ENCODE data around the gene EPG5.
"Not testable (repeated sequence)": the region's sequence is repeated elsewhere in the genome, so short reads cannot be mapped to it uniquely, and the experiment has no call there.

Gene EPG5

DNA sequence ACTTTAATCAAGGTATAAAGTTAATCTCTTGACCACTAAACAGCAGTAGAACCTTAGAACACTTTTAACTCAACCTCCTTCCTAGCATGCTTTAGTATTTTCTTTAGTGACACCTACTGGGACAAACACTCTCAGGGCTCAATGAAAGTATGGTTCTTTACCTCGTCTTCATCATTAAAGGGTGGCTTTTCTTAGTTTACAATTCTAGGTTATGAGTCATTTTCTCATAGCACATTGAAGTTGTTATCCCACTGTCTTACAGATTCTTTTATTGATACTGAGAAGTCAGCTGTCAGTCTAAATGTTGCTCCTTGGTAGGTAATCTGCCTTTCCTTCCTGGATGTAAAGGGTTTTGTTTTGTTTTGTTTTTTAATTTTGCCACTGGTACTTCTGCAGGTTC, 103.7 kb downstream of the EPG5 start:
- no peak for DNase-seq

DNA sequence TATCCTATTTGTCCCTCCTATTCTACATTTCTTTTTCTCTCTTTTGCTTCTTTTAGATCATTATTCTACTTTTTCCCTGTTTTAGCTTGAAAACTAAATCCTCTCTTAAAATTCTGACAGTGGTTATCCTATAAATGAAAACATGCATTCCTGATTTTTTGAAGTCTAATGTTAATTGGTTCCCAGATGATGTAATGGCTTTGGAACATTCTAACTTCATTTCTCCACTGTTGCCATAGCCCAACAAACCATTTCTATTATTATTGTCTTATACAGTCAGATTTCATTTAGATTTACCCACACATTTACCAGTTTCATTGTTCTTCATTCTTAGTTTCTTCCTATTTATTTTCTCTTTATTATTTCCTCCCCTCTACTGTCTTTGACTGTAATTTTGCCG, 105.2 kb downstream of the EPG5 start:
- DNase-seq: no peak

DNA sequence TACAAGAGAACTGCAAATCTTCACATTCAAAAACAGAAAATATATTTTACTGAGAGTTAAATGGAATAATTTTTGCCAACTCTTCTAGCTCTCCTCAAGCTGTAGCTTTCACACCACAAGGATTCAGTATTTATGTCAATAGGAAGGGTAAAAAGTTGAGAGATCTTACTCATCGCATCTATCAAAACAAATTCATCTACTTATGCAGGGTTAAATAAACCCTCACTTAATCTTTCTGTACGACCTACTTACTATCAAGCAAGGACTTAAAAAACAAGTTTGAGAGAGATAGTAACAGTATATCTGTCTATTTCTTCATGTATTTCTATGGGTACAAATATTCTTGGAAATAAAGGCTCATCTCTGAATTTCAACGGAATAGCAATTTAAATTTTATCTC, 106.2 kb downstream of the EPG5 start:
- DNase-seq: no peak

DNA sequence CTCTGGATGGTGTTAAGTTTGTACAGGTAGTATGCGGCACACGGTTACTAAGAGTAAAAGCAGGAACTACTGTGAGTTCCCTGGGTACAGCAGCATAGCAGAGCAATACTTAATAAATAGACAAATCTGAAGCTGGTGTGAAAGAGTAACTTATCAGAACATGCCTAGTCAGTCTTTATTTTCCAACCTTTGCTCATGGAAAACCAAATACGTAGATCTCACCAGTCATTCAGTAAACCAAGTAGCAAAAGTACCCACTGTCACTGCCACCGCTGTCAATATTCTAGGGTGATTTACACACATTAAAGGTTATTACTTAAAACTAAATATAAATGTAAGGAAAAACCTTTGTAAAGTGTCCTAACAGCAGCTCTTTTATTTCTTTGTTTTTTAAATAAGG, 106.6 kb downstream of the EPG5 start:
- DNase-seq: no peak

DNA sequence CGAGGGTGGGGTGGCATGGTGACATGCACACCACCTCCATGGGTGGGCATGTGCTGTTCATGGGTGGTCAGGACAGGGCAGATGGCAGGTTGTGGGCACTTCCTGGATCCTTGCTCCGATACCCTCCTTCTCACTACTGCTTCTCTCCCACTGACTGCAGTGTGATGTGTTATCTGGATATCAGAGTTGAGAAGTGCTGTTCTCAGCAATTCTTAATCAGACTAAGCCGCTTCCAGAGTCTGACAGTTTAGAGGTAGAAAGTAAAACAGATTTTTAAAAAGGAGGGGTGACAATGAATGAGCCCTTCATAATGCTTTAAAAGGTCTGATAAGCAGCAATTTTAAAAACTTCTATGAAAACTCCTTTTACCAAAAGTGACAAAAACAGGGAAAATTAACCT, 107.8 kb downstream of the EPG5 start:
- no peak for DNase-seq

DNA sequence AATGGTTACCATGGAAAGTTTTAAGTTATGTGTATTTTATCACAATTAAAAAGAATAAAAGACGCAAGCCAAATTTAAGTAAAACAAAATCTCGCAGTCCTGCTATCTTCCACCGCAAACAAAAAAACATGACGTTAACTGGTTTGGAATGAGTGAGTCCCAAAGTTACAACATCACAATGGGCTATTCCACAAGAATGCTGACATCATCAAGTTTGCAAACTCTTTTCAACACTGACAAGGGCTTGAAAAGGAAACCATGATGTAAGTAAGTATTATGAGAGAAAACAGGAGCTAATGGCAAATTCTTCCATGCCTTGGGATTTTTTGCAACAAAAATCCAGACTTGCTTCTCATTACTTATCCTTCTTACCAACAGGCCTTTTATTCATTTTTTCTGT, 110.6 kb downstream of the EPG5 start:
- DNase-seq: no peak

DNA sequence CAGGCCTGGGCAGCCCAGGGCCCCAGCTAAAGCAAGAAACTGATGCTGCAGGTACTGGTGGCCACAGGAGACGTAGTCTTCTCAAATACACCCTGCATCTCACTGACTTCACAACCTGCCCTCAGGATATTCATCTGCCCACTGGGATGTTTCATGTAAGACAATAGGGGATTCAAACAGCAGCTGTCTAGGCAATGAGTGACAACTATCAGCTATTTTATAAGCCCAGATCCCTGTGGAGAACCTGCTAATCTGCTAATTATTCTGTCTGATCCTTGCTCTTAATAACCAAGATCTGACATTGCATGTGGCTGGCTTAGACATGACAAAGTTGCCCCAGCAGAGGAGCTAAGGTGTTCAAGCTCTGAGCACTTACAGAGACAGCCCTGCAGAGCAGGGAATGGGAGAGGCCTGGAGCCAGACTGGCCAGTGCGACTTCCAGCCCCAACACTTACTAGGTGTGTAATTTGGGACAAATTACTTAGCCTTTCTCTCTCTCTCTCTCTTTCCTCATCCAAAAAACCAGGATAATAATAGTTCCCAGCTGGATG, 113.0 kb downstream of the EPG5 start:
- DNase-seq: no peak

DNA sequence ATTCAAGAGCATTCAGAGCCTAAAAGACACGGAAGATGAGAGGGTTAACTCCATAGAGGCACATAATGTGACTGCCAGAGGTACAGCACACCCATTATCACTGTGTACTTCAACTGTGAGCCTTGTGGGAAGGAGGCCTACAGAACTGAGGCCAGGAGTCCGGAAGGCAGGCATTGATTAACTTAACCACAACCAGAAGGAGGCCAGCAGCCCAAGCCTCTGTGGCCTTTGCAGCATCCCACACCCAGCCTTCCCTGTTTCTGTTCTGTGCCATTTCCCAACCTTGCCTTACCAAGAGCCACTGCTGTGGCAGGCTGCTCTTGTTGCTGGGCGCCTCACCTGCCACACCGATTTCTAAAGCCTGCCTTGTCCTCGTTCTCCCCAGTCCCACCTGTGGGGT, 114.5 kb downstream of the EPG5 start:
- no peak for DNase-seq

DNA sequence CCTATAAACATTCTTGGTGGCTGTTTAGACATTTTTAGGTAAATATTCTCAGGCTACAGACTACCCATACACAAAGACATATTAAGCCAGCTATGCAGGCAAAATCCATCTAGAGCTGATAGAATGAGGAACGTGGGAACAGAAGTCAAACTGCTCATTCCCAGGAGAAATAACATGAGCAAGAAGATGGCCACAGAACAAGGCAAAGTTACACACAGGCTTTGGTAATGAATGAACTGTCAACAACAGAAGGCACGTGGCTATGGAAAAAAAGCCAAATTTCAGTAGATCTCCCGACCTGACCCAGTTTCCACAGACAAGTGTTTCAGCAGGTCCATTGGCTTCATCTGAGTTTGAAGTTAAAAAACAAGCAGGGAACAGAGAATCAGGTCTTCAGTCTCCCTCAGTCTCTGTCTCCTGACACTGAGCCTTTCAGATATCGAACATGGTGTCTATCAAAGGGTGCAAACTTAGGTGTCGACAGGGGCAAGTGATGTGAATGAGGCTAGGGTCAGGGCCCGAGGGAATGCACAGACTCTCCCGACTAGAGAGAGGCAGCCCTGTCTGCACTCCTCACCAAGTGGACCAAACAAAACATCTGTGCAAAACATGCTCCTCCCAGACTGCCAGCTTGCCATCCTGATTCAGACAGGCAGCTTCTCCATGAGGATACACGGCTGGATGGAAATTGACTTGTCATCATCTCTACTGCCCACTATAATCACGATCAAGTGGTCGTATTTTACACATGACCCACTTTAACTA, 115.8 kb downstream of the EPG5 start:
- DNase-seq: no peak

DNA sequence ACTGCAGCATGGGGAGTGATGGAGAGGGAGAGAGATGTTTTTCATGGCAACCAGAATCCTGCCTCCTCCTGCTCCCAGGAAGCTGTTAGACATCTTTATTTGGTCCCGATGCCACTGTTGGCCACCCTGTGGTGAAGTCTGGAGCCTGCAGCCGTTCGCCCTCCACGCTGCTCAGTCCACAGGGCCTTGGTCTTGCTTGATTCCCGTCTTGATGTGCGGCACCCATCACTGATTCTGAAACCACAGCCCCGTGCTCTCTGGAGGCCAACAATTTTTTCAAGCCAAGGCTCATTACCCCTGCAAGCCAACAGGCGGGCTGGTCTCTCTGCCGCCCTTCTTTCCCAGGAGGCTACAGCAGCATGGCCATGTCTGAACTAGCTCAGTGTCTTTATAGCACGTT, 117.1 kb downstream of the EPG5 start:
- DNase-seq: no peak

DNA sequence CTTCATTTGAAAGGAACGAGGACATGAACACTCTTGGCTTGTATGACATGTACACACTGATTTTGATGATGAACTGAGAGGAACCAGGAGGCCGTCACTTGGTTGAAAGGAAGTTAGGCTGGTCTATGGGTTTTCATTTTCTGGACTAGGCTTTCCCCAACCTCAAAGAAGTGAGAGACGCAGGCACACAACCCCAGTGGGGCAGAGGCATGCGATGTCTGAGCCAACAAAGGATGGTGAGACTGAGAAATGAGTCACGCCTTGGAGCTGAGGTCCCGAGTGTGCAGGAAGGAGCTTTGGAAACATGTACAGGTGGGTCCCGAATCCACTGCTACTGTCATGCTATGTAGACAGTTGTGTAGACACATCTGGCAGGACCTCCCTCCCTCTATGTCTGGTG, 117.6 kb downstream of the EPG5 start:
- DNase-seq: no peak

DNA sequence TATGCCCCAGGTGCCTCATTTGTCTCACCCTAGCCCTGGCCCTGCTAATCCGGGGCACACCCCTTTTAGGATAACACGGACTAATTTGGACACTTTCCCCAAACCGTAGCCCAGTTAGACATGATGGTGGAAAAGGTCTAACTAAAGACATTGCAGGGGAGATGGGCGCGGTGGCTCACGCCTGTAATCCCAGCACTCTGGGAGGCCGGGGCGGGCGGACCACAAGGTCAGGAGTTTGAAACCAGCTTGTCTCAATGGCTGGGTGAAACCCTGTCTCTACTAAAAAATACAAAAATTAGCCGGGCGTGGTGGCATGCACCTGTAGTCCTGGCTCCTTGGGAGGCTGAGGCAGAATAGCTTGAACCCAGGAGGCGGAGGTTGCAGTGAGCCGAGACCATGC, 118.5 kb downstream of the EPG5 start:
- not testable (repeated sequence) for DNase-seq

DNA sequence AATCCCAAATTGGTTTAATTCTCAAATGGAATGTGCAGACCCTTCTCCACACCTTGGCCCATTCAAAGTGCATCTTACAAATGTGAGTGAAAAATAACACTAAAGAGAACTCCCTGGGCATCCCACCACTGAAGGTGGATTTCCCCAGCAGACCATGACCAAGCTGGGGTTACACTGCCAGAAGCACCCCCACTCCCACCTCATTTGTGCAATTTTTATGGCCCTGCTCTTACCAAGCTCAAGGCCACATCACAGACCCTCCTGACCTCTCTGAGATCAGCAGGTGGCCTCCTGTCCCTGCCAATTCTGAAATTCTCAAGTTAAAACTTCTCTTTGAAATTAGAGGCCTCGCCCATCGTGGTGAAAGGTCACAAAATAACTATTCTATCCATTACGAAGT, 120.0 kb downstream of the EPG5 start:
- DNase-seq: no peak

DNA sequence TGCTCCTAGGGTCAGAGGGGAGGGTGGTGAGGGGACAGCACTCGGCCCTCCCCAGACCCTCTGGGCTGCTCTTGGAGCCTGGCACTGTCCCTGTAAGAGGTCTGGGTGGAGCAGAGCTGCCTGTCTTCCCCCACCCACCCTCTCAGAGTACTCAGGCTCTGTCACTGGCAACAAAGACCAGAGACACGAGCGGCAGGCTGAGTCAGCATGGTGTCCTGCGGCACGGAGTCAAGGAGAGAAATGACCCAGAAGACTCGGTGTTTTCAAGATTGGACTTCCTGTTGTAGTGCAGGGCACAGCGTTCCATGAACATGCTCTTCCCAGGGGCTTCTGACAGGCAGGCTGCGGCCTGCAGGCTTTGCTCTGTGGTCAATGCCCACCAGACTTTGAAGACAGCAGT, 121.7 kb downstream of the EPG5 start:
- no peak for DNase-seq

DNA sequence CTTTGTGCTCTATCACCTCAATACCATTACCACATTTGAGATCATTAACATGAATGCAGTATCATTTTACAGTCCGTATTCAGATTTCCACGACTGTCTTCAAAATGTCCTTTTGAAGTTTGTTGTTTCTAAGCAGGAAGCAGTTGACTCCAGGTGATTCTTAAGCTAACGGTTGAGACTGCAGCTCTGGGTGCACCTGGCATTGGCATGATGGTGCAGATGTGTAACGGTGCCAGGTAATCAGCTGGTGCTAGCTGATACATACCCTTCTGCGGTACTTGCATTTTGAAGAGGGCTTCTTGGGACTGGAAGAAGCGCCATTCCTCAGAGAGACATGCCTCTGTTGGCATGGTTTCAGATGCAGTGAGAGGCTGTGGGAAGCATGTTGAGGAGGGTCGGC, 122.2 kb downstream of the EPG5 start:
- DNase-seq: no peak

DNA sequence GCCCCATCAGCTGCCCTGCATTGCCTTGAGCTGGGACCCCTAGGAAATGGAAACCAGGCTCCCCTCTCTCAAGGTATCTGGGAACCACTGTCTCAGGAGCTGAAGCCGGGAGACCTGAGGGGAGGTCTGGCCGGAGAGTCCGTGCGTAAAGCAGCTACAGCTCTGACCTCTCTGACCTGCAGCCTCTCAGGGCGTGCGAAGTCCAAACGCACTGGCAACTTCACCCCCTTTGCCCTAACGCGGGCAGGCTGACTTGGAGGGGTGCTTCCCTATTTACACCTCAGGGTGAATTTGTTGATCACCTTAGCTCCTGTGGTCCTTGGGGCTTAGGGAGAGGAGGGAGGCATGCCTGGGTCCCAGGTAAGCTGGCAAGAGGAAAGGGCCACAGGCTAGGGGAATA, 124.1 kb downstream of the EPG5 start:
- DNase-seq: no peak

DNA sequence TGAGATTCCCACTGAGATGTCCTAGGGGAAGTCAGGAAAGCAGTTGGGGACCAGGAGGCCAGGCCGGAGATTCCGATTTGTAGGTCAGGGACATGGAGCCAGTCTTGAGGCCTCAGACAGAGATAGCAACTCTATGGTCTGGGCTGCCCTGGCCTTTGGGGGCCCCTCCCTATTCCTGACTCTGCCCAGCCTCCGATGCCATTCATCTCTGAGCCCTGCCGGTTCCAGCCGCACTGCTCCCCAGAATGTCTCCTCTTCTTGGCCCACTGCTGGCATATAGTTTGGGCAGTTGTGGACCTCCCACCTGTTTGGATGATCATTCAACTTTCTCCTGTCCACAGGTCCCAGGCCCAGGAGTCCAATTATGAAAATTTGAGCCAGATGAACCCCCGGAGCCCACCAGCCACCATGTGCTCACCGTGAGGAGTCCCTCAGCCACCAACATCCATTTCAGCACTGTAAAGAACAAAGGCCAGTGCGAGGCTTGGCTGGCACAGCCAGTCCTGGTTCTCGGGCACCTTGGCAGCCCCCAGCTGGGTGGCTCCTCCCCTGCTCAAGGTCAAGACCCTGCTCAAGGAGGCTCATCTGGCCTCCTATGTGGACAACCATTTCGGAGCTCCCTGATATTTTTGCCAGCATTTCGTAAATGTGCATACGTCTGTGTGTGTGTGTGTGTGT, 125.2 kb downstream of the EPG5 start:
- no peak for DNase-seq

DNA sequence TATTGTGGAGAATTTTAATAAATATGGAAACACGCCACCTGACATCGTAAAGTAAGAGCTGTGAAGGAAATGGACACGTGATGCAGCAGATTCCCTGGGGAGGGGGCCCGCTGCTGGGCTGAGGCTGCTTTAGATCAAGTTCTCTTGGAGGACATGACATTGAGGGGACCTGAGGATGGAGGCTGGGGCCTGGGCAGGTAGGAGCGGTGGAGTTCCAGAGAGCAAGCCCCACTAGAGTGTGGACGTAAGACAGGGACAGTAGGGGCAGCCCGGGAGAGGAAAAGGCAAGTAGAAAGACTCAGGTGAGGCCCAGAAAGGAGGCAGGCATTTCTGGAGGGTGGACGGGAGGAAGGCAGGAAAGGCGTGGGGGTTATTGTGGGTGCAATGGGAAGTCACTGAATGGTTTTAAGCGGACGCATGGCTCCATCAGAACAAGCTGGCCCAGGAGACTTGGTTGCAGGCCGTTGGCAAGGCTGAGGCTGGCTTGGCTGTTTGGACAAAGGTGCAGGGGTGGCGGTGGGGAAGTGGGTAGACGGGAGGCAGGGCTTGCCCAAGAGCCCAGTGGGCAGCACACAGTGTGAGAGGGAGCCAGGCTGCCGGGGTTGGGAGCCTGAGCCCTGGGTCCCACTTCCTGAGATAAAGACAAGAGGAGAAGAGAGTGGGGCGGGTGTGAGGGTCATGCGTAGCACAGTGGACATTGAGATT, 125.9 kb downstream of the EPG5 start:
- no peak for DNase-seq

DNA sequence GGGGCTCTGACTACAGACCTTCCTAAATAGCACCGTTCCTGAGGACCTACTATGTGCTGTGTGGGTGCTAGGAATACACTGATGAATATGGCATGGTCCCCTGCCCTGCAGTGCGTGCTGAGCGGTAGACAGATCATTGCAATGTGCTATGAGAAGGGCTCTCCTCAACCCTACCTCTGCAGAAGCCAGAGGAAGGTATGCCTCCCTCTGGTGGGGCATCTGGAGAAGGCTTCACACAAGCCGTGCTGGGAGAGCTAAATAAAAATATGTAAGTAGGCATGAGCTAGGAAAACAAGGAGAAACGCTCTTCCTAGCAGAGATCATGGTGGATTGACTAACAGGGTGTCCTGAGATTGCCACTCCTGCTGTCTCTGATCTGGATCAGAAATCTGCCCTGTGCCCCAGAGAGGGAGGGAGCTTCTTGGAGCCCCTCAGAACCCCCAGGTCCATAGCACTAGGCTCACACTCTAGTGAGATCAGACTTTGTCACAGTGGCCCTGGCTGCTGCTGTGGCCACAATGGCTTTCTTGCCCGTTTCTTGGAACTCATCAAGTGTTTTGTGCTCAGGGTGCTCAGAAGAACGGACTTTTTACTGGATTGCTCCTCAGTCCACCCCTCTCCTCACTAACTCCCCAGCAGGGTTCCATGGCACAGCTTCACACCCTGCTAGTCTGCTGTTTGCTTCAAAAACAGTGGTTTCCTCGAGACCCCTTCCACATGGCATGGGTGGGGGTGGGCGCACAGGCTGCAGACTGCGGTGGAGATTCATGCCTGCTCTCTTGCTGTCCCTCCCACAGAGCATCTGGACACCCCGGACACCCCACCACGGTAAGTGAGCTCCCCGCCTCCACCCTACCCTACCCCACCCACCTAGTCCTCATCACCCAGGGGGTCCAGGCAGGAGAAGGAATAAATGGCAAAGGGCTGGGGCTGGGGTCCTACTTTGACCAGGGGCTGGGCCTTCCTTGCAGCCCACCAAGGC, 127.4 kb downstream of the EPG5 start:
- DNase-seq: no peak

DNA sequence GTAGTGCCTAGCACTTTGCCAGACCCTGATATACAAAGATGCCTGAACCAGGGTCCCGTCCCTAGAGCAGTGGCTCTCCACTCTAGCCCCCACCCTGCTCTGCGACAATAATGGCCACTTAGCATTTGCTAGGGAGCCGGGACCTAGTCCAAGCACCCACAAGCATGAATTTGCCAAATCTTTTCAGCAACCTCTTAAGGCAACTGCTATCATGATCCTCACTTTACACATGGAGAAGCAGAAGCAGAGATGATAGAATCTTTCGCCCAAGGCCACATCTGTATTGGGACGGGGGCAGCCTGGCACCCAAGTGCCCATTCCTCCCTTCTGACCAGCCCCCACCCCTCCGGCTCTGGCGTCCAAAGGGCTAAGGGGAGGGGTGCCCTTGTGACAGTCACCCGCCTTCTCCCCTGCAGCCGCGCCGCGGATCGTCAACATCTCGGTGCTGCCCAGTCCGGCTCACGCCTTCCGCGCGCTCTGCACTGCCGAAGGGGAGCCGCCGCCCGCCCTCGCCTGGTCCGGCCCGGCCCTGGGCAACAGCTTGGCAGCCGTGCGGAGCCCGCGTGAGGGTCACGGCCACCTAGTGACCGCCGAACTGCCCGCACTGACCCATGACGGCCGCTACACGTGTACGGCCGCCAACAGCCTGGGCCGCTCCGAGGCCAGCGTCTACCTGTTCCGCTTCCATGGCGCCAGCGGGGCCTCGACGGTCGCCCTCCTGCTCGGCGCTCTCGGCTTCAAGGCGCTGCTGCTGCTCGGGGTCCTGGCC, 128.6 kb downstream of the EPG5 start:
- DNase-seq: no peak

DNA sequence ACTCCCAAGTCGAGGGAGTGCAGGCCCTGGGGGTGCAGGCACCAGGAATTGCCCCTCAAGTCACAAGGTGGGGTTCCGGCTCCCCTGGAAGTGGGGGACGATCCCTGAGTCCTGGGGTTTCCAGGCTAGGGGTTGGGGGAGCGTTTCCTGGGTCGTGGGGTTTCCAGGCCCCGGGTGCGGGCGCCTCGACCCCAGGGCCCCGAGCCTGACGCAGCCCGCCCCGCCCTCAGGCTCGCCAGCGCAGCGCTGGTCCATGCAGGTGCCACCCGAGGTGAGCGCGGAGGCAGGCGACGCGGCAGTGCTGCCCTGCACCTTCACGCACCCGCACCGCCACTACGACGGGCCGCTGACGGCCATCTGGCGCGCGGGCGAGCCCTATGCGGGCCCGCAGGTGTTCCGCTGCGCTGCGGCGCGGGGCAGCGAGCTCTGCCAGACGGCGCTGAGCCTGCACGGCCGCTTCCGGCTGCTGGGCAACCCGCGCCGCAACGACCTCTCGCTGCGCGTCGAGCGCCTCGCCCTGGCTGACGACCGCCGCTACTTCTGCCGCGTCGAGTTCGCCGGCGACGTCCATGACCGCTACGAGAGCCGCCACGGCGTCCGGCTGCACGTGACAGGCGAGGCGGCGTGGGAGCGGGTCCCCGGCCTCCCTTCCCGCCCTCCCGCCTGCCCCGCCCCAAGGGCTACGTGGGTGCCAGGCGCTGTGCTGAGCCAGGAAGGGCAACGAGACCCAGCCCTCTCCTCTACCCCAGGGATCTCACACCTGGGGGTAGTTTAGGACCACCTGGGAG, 129.7 kb downstream of the EPG5 start:
- no peak for DNase-seq

Measured in NCI-H1436 (cell line).